ENCODE results near the gene GOT1.

GRCh38 chr10:99368646-99369045 lies 61.8 kb downstream of the GOT1 start:
- TF ChIP-seq, protein P1, sequence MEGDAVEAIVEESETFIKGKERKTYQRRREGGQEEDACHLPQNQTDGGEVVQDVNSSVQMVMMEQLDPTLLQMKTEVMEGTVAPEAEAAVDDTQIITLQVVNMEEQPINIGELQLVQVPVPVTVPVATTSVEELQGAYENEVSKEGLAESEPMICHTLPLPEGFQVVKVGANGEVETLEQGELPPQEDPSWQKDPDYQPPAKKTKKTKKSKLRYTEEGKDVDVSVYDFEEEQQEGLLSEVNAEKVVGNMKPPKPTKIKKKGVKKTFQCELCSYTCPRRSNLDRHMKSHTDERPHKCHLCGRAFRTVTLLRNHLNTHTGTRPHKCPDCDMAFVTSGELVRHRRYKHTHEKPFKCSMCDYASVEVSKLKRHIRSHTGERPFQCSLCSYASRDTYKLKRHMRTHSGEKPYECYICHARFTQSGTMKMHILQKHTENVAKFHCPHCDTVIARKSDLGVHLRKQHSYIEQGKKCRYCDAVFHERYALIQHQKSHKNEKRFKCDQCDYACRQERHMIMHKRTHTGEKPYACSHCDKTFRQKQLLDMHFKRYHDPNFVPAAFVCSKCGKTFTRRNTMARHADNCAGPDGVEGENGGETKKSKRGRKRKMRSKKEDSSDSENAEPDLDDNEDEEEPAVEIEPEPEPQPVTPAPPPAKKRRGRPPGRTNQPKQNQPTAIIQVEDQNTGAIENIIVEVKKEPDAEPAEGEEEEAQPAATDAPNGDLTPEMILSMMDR (IDR thresholded peaks at IDR 0.05; ENCODE audit: low read depth, low read length) = no peak
- TF ChIP-seq EZH2phosphoT487 (IDR thresholded peaks at IDR 0.05; ENCODE audit: low read depth) = no peak

Data from OCI-LY3 (cell line).